A673 (cell line): ENCODE data around the gene PARD3. TPM values are rescaled to one million over a fixed set of nuclear protein-coding genes. Genes with fewer than 3 reads are reported as not detected.

Source experiments
- BruUV-seq: library from RNA; stranded (reverse); fragments of 400-500 nt; replicated peaks from 2 replicates; lab custom pipeline; 2021; lab: Mats Ljungman, UMichigan
- CTCF ChIA-PET: fragments of 300-600 bp; sonication (Branson Sonifier 250); formaldehyde crosslinking; loops from one replicate; lab custom pipeline; 2022; ENCODE audit warnings: antibody characterized with exemption; lab: Charles Lee
- POLR2A ChIA-PET: fragments of 300-600 bp; sonication (Branson Sonifier 250); formaldehyde crosslinking; loops from one replicate; lab custom pipeline; 2022; ENCODE audit warnings: antibody characterized with exemption; ENCODE audit not compliant: low non-redundant PET; lab: Charles Lee
- DNase-seq: peaks from one replicate; pipeline ENCODE4 v3.0.0-alpha.2; 2015; ENCODE audit warnings: low spot score
- H3K27ac ChIP-seq: fragments of 200-600 bp; sonication (generic); 2 replicates; pipeline ENCODE4 v1.5.1; 2016; ENCODE audit warnings: mixed run types, low read depth, mild to moderate bottlenecking, mixed read lengths, antibody characterized with exemption, low read length; ENCODE audit not compliant: poor library complexity, severe bottlenecking
- H3K27me3 ChIP-seq: fragments of 200-600 bp; sonication (generic); replicated peaks from 2 replicates; pipeline ENCODE4 v1.6.1; 2017; ENCODE audit warnings: mixed run types, low read depth, mild to moderate bottlenecking, mixed read lengths, antibody characterized with exemption, low read length; ENCODE audit not compliant: insufficient read depth, poor library complexity
- H3K36me3 ChIP-seq: fragments of 200-600 bp; sonication (generic); 2 replicates; pipeline ENCODE4 v1.6.1; 2016; ENCODE audit warnings: mixed run types, mild to moderate bottlenecking, mixed read lengths, antibody characterized with exemption, low read length; ENCODE audit not compliant: insufficient read depth, poor library complexity, severe bottlenecking
- H3K4me1 ChIP-seq: fragments of 200-600 bp; sonication (generic); 2 replicates; pipeline ENCODE4 v1.6.1; 2017; ENCODE audit warnings: mixed run types, mild to moderate bottlenecking, mixed read lengths, antibody characterized with exemption, low read length; ENCODE audit not compliant: insufficient read depth, poor library complexity, severe bottlenecking
- H3K4me3 ChIP-seq: fragments of 200-600 bp; sonication (generic); 2 replicates; pipeline ENCODE4 v1.5.1; 2016; ENCODE audit warnings: low read depth, mixed run types, mild to moderate bottlenecking, mixed read lengths, low read length; ENCODE audit not compliant: poor library complexity, severe bottlenecking
- H3K9me3 ChIP-seq: fragments of 200-600 bp; sonication (generic); 2 replicates; pipeline ENCODE4 v1.6.1; 2016; ENCODE audit warnings: mixed run types, low read depth, mild to moderate bottlenecking, mixed read lengths, antibody characterized with exemption, low read length; ENCODE audit not compliant: poor library complexity, severe bottlenecking
- EZH2 ChIP-seq: fragments of 200-600 bp; sonication (generic); IDR thresholded peaks from 2 replicates; pipeline ENCODE4 v1.6.1; 2017; ENCODE audit warnings: borderline replicate concordance, low read depth, mild to moderate bottlenecking, mixed read lengths, antibody characterized with exemption, low read length; ENCODE audit not compliant: poor library complexity, severe bottlenecking
- intact Hi-C: fragments of 100-400 bp; cut with micrococcal nuclease; formaldehyde crosslinking; loops from one replicate; pipeline ENCODE4 v1.10.0; 2022; ENCODE audit not compliant: unreplicated experiment
- total RNA-seq: library from RNA; stranded (reverse); gene quantifications from 2 replicates; pipeline ENCODE4 v1.2.3, GENCODE V29; 2021
- TF ChIP-seq, protein P1 (sequence below): fragments of 300-800, 200-600 bp; sonication (generic); conservative IDR thresholded peaks from 2 replicates; pipeline ENCODE4 v1.5.1; 2017; ENCODE audit warnings: low read depth, mild to moderate bottlenecking, antibody characterized with exemption, low read length, moderate library complexity, mixed read lengths

Gene PARD3
- total RNA-seq, 1 experiment from 2014 or later, result 28.0 TPM

DNA sequence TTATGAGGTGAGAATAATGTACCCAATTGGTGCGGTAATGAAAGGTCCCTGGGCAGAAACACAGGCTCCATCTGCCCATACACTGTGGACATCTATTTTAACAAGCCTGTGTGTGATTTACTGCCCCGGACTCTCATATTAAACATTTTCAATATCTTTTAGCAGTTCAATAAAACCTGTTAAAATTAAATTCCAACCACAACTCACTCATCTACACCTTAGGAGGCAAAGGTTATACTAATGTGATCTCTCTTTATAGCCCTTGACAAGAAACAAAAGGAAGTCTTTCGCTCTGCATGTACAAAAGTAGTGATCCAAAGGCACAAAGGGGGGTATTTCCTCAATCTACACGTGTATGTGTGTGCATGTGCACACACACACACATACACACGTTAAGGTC is 186.0 kb downstream of the PARD3 start:
- Histone ChIP-seq H3K9me3 (no peaks in the 10 kb centered on the region), H3K4me3 (no peak overlapping the region), H3K4me1 (no peaks in the 10 kb centered on the region), H3K27ac (no peak overlapping the region), H3K27me3 (no peaks in the 10 kb centered on the region), H3K36me3 (no peaks in the 10 kb centered on the region)
- intact Hi-C loops, result no loop called here
- no peak for TF ChIP-seq EZH2
- TF ChIP-seq, protein P1, sequence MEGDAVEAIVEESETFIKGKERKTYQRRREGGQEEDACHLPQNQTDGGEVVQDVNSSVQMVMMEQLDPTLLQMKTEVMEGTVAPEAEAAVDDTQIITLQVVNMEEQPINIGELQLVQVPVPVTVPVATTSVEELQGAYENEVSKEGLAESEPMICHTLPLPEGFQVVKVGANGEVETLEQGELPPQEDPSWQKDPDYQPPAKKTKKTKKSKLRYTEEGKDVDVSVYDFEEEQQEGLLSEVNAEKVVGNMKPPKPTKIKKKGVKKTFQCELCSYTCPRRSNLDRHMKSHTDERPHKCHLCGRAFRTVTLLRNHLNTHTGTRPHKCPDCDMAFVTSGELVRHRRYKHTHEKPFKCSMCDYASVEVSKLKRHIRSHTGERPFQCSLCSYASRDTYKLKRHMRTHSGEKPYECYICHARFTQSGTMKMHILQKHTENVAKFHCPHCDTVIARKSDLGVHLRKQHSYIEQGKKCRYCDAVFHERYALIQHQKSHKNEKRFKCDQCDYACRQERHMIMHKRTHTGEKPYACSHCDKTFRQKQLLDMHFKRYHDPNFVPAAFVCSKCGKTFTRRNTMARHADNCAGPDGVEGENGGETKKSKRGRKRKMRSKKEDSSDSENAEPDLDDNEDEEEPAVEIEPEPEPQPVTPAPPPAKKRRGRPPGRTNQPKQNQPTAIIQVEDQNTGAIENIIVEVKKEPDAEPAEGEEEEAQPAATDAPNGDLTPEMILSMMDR, result no peak
- CTCF ChIA-PET, result no interaction called here
- BruUV-seq, result no TSS peak
- no peak for DNase-seq
- POLR2A ChIA-PET, result no interaction called here

GRCh38 chr10:34628174-34628796 is 186.8 kb downstream of the PARD3 start:
- H3K4me3 ChIP-seq, result no peak overlapping the region
- no peak for DNase-seq
- CTCF ChIA-PET, result no interaction called here
- TF ChIP-seq EZH2, result no peak
- TF ChIP-seq, protein P1, result no peak
- intact Hi-C loops, result no loop called here
- H3K36me3 ChIP-seq, result no peaks in the 10 kb centered on the region
- no peaks in the 10 kb centered on the region for H3K27me3 ChIP-seq
- POLR2A ChIA-PET, result interaction anchor here (0.5 kb wide), 1 partner anchor 30 kb away, joined by 3 read pairs; no protein-coding TSS in a partner anchor
- no peaks in the 10 kb centered on the region for H3K9me3 ChIP-seq
- no TSS peak for BruUV-seq
- H3K4me1 ChIP-seq, result no peaks in the 10 kb centered on the region
- H3K27ac ChIP-seq, result no peak overlapping the region

DNA sequence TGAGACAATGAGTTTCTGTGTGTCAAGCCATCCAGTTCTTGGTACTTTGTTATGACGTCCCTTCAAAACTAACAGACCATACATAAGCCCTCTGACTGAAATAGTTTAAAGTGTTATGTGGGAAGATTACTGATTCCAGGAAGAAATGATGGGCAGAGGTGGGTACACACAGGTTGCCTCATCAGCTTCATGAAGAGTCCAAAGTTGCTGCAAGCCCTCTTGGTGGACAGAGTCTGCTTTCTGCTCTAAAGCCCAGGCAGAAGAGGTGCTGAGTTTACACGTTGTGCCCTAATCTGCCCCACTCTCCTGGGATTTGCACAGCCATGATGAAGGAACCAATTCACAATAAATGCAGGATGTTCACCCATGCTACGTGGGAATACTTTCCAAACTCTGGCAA is 187.4 kb downstream of the PARD3 start:
- no peak overlapping the region for H3K27ac ChIP-seq
- H3K36me3 ChIP-seq, result no peaks in the 10 kb centered on the region
- no TSS peak for BruUV-seq
- ChIA-PET POLR2A (interaction anchor here (0.5 kb wide), 1 partner anchor 29 kb away, joined by 3 read pairs; no protein-coding TSS in a partner anchor), CTCF (no interaction called here)
- H3K4me3 ChIP-seq, result no peak overlapping the region
- H3K4me1 ChIP-seq, result no peaks in the 10 kb centered on the region
- intact Hi-C loops, result no loop called here
- H3K27me3 ChIP-seq, result no peaks in the 10 kb centered on the region
- H3K9me3 ChIP-seq, result no peaks in the 10 kb centered on the region
- TF ChIP-seq, protein P1, result no peak
- TF ChIP-seq EZH2, result no peak
- no peak for DNase-seq
